Heart left ventricle (tissue), 16 donors: Measurements from ENCODE around the gene MCIDAS. TPM values are rescaled to one million over a fixed set of nuclear protein-coding genes. Genes with fewer than 3 reads are reported as not detected.
A peak's percentile ranks its signal among the peaks of the same experiment; 100 is the strongest.

ENCODE experiments used
- ATAC-seq, 4 donors: fragments of 200-7000 bp; cut with Tn5 transposase; one replicate each; pipeline ENCODE4 v1.9.1; 2020 to 2022; ENCODE audit warnings: moderate library complexity in 4 of 4, mild to moderate bottlenecking in 3 of 4, moderate number of reproducible peaks in 1 of 4
- DNase-seq, 5 donors: peaks; one replicate each; pipeline ENCODE4 v3.0.0-alpha.2; 2020
- H3K27ac ChIP-seq, 12 donors: fragments of 200-600 bp; sonication (generic) in 4 of 12; one replicate each; pipeline versions ENCODE4 v1.5.0 to v1.8.0; 2016 to 2022; ENCODE audit warnings: mild to moderate bottlenecking in 2 of 12
- H3K27me3 ChIP-seq, 9 donors: fragments of 200-600 bp; sonication (generic) in 2 of 9; one replicate each; pipeline versions ENCODE4 v1.5.1 to v1.8.0; 2016 to 2022; ENCODE audit warnings: mild to moderate bottlenecking in 3 of 9
- H3K36me3 ChIP-seq, 9 donors: fragments of 200-600 bp; sonication (generic) in 2 of 9; one replicate each; pipeline versions ENCODE4 v1.5.0 to v1.8.0; 2018 to 2022; ENCODE audit warnings: mild to moderate bottlenecking in 2 of 9
- H3K4me1 ChIP-seq, 12 donors: fragments of 200-600 bp; sonication (generic) in 4 of 12; one replicate each; pipeline versions ENCODE4 v1.5.0 to v1.8.0; 2016 to 2022; ENCODE audit warnings: mild to moderate bottlenecking in 3 of 12
- H3K4me3 ChIP-seq, 12 donors: fragments of 200-600 bp; sonication (generic) in 4 of 12; one replicate each; pipeline versions ENCODE4 v1.5.0 to v1.8.0; 2017 to 2022; ENCODE audit warnings: mild to moderate bottlenecking in 9 of 12, moderate library complexity in 4 of 12
- H3K9me3 ChIP-seq, 12 donors: fragments of 200-600 bp; sonication (generic) in 4 of 12; one replicate each; pipeline versions ENCODE4 v1.5.0 to v1.8.0; 2016 to 2022; ENCODE audit warnings: mild to moderate bottlenecking in 1 of 12
- CTCF ChIP-seq, 12 donors: fragments of 200-600 bp; sonication (generic) in 4 of 12; IDR thresholded peaks; one replicate each; pipeline versions ENCODE4 v1.5.0 to v1.8.0; 2018 to 2022; ENCODE audit warnings: antibody characterized with exemption in 12 of 12, mild to moderate bottlenecking in 5 of 12
- POLR2A ChIP-seq, 2 donors: fragments of 450-650 bp; IDR thresholded peaks; one replicate each; pipeline ENCODE4 v1.6.1; 2017; ENCODE audit warnings: antibody characterized with exemption in 2 of 2, mild to moderate bottlenecking in 2 of 2, moderate library complexity in 2 of 2
- WGBS, 4 donors: extraction: QIAGEN DNeasy Blood & Tissue Kit in 2 of 4; methylation state at CpG; one replicate each; pipeline versions ENCODE4 v1.1.5 to v1.1.7; 2013 to 2018; 5-methylcytosine and 5-hydroxymethylcytosine counted together
- intact Hi-C, 10 donors: fragments of 100-400 bp; cut with DNase I; formaldehyde crosslinking; loops; one replicate each; pipeline versions ENCODE4 v1.11.1 to v1.14.2; 2022
- polyA plus RNA-seq, 2 donors: library from polyadenylated mRNA; stranded (reverse); fragments of 200-250 nt; gene quantifications; one replicate each; pipeline ENCODE4 v1.2.3, GENCODE V29; 2013
- total RNA-seq, 9 donors: library from RNA; depleted of rRNA in 2 of 9; stranded (reverse); fragments of >200 nt in 2 of 9; fragmentation: NEBNext Ultra II Directional in 3 of 9; extraction: Animal tissue kit (Norgen Biotek cat#: 25700) in 3 of 9; gene quantifications; one replicate each; pipeline versions ENCODE4 v1.1.0 to v1.2.4, GENCODE V29; 2016 to 2023
- donor health status: ischemic (EF 13 %, LVEDD 7.1; RV severe dilation, severe dysfunction).
- donor health status: healthy with polysubstance abuse.
- donor health status: DM: no; HTN: yes; CAD: no.
- donor health status: DM: no; HTN: no; CAD: no.
- donor health status: ischemic (EF 25% LVEDD 6.9; RV normal size, moderate dysfunction).
- donor health status: ischemic (EF 25% LVEDD 5.7; RV mildly dilated, moderate dysfunction).
- donor health status: healthy.
- donor health status: DM: yes; HTN: yes; CAD: no.
- donor health status: ischemic (EF 35%, LVEDD 5.7; RV mildly dilated, moderate dysfunction).
- donor health status: nonischemic (EF 11% LVEDD 7.7; RV severe dilation, severe dysfunction).
- donor health status: DM: yes; HTN: yes; CAD: no.
- donor health status: PGD.
- donor health status: ischemic (EF 29% LVEDD 5.4; RV normal size, mild dysfunction).
- donor health status: nonischemic (EF 23%, LVEDD 6.1; RV moderate dilation, normal function).

MCIDAS gene
- total and polyA plus RNA-seq, 11 donors = not detected

DNA sequence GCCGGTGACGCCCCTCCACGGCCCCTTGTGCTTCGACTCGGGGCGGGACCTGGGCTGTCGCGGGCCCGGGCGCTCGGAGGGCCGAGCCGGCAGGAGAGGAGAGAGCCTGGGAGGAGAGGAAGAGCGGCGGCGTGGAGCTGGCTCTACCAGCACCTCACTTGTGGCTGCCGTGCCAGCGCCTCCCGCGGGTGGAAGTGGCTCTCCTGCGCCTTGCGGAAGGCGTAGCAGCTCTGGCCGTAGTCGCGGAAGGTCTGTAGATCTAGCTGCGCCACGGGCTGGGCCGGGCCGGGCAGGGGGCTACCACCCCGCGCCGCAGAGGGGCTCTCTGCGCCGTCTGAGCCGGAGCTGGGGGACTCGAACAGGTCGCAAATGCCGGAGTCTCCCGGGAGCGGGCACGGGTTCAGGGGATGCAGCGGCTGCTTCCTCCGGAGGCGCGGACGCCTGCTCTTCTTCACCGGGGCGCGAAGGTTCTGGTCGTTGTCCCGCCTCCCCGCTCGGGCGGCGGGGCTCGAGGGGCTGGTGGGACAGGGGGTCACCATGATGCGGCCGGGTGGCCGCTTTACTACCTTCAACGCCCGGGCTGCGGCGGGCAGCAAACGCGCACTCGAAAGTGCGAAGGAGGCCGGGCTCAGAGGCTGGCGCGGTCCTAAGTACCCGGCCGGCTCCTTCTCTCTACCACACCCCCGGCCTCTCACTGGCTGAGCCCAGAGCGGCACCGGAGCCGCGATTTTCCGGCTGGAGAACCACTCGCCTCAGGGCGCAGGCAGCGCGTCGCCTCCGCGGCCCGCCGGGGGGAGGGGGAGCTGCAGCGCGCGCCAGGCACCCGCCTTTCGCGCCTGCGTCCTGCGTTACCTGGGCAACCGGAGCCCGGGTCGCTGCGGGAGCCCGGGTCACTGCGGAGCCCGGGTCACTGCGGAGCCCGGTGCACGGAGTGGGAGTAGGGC lies 6.1 kb upstream of the MCIDAS start, which contains the start of gene CCNO:
Gene CCNO, minus strand, starts transcription at position 624 of the 944 bp plus-strand sequence. Its CDS starts 85 bp downstream, at position 539.
- peaks cover 6 to 42% (median 32%) of the 10 kb centered on the region in 12 donors for H3K4me1 ChIP-seq
- intact Hi-C loops = loop anchor here in 7 of 10 donors (5.0 to 10.0 kb wide), 3 partner anchors 56 to 61 kb away; partner anchors contain the start of gene CDC20B (in 3 of the 7)
- TF ChIP-seq CTCF (IDR thresholded peaks at IDR 0.05) (no peak), POLR2A (IDR thresholded peaks at IDR 0.05) (no peak)
- no peak within 1 kb of the TSS for H3K27ac ChIP-seq
- DNase-seq = peak; percentile 44 to 78 (median 54)
- no peaks in the 10 kb centered on the region for H3K36me3 ChIP-seq
- WGBS, 4 donors = 0 to 2% (median 1%) methylated on average over 35 to 106 of the region's 106 CpGs
- H3K4me3 ChIP-seq = peak within 1 kb of the TSS; percentile 39 to 67 (median 56)
- H3K27me3 ChIP-seq = peaks cover 43 to 100% (median 79%) of the 10 kb centered on the region in 9 donors
- no peaks in the 10 kb centered on the region for H3K9me3 ChIP-seq
- ATAC-seq = peak; percentile 62 to 92 (median 86)

DNA sequence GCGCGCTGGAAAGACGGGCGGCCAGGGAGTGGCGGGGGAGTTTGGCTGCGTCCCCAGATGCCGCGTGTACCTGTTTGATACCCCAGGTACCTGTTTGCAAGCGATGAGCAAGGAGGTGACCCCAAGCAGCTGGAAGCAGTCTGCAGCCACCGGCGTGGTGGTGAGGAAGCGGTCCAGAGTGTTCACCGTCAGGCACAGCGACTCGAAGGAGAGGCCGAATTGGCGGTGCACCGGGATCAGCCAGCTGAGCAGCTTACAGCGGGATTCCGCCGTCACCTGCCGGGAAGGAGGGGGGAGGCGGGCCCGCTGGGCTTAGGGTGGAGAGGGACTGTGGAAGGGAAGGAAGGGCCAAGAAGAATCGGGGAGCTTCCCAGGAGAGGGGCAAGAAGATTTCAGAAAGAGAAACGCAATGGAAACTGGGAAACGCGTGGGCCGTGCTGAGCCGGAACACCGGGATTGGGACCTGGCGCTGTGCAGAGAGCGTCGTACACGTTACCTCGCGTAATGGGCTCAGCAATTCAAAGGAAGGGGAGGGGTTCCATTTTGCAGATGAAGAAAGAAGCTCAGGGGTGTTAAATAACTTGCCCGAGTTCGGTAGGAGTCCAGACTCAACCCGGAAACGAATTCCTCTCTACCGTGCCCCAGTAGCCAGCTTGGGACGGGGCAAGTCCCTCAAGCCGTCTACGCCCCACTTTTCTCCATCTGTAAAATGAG lies 5.3 kb upstream of the MCIDAS start:
- H3K27me3 ChIP-seq = peaks cover 49 to 100% (median 82%) of the 10 kb centered on the region in 9 donors
- intact Hi-C loops = loop anchor here in 7 of 10 donors (5.0 to 10.0 kb wide), 3 partner anchors 55 to 60 kb away; partner anchors contain the start of gene CDC20B (in 3 of the 7)

GRCh38 chr5:55231919-55232270 lies 4.8 kb upstream of the MCIDAS start:
- peak overlapping the region; percentile 17 to 67 (median 56) for H3K4me3 ChIP-seq
- WGBS, 4 donors = 3 to 7% (median 3%) methylated on average over 11 of the region's 11 CpGs
- no peak for TF ChIP-seq CTCF (IDR thresholded peaks at IDR 0.05)
- no peak for TF ChIP-seq POLR2A (IDR thresholded peaks at IDR 0.05)
- no peak overlapping the region for H3K27ac ChIP-seq
- no peaks in the 10 kb centered on the region for H3K9me3 ChIP-seq
- no peaks in the 10 kb centered on the region for H3K36me3 ChIP-seq
- peaks cover 6 to 55% (median 42%) of the 10 kb centered on the region in 12 donors for H3K4me1 ChIP-seq
- peaks cover 53 to 100% (median 87%) of the 10 kb centered on the region in 9 donors for H3K27me3 ChIP-seq
- intact Hi-C loops = loop anchor here in 7 of 10 donors (5.0 to 10.0 kb wide), 3 partner anchors 55 to 60 kb away; partner anchors contain the start of gene CDC20B (in 3 of the 7)
- no peak for DNase-seq
- ATAC-seq = no peak

More for the DNA sequence above, 5.3 kb upstream of the MCIDAS start:
- TF ChIP-seq CTCF (IDR thresholded peaks at IDR 0.05) (no peak), POLR2A (IDR thresholded peaks at IDR 0.05) (no peak)
- Histone ChIP-seq H3K4me3 (peak overlapping the region; percentile 39 to 67 (median 56)), H3K36me3 (no peaks in the 10 kb centered on the region), H3K9me3 (no peaks in the 10 kb centered on the region), H3K27ac (no peak overlapping the region), H3K4me1 (peaks cover 6 to 49% (median 37%) of the 10 kb centered on the region in 12 donors)
- DNase-seq (no peak), ATAC-seq (peak in 1 of 4 donors; percentile 16)
- 1 to 2% (median 1%) methylated on average over 45 of the region's 45 CpGs for WGBS, 4 donors
